ENCODE results near the gene ALG1. TPM values are rescaled to one million over a fixed set of nuclear protein-coding genes. Genes with fewer than 3 reads are reported as not detected.
A peak's percentile ranks its signal among the peaks of the same experiment; 100 is the strongest.

ALG1 gene
- total and polyA plus RNA-seq, 2 of the 13 experiments (the other 11 are each of a cell fraction or from before 2014, with no cell fraction given) = 43.3 to 75.6 TPM

DNA sequence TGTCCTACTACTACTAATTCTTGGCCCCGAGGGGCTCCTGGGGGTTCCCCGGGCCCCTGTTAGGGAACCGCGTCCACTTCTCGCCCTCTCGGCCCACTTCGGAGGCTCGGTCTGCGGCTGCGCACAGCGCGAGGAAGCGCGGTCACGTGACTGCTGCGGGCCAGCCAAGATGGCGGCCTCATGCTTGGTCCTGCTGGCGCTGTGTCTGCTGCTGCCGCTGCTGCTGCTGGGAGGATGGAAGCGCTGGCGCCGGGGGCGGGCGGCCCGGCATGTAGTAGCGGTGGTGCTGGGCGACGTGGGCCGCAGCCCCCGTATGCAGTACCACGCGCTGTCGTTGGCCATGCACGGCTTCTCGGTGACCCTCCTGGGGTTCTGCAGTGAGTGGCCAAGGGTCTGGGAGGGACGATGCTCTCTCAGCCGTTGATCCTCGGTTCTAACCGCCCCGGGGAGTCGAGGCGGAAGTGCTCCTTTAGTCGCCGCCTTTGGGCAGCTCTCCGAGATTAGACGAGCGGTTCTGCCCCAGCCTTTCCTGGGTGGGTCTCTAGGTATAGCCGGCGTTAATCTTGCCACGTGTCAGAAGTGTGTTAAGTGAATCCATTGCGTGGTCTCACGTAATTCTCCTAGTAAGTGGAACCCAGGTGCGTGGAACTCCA, at the start of gene ALG1 (continued):
- TF ChIP-seq MYNN (CRISPR knock-in tag; IDR thresholded peaks at IDR 0.05; ENCODE audit: low read depth) = peak; percentile 67; the same call in 1 of the 2 replicates
- TF ChIP-seq PREB (CRISPR knock-in tag; IDR thresholded peaks at IDR 0.05) = no peak
- peak; percentile 73 for TF ChIP-seq SOX5 (CRISPR knock-in tag; IDR thresholded peaks at IDR 0.05; ENCODE audit: borderline replicate concordance)
- peak; percentile 51; the same call in 1 of the 2 replicates for TF ChIP-seq RNF219 (CRISPR knock-in tag; IDR thresholded peaks at IDR 0.05)
- peak; percentile 90 for TF ChIP-seq ZNF335 (CRISPR knock-in tag; IDR thresholded peaks at IDR 0.05)
- TF ChIP-seq HNF4G (IDR thresholded peaks at IDR 0.05; ENCODE audit: borderline replicate concordance, low read depth, low read length) = no peak
- TF ChIP-seq HNF4G (CRISPR knock-in tag; IDR thresholded peaks at IDR 0.05; ENCODE audit: borderline replicate concordance, low read depth) = peak; percentile 64; the same call in 1 of the 2 replicates
- TF ChIP-seq BCLAF1 (IDR thresholded peaks at IDR 0.05) = no peak
- TF ChIP-seq ZNF605 (CRISPR knock-in tag; IDR thresholded peaks at IDR 0.05) = peak; percentile 96
- no peak for TF ChIP-seq FOXK2 (IDR thresholded peaks at IDR 0.05)
- TF ChIP-seq HNRNPH1 (optimal IDR thresholded peaks at IDR 0.05; ENCODE audit: low read depth, low read length) = no peak
- peak; percentile 74 for TF ChIP-seq RXRB (CRISPR knock-in tag; IDR thresholded peaks at IDR 0.05; ENCODE audit: borderline replicate concordance)
- TF ChIP-seq ESRRA (CRISPR knock-in tag; IDR thresholded peaks at IDR 0.05; ENCODE audit: low read depth) = peak; percentile 65
- peak; percentile 46 for TF ChIP-seq CTCF (CRISPR knock-in tag; IDR thresholded peaks at IDR 0.05)
- TF ChIP-seq ARNT2 (CRISPR knock-in tag; IDR thresholded peaks at IDR 0.05; ENCODE audit: low read depth) = peak; percentile 80; the same call in 1 of the 2 replicates
- TF ChIP-seq ZNF34 (CRISPR knock-in tag; IDR thresholded peaks at IDR 0.05; ENCODE audit: borderline replicate concordance) = no peak
- no peak for TF ChIP-seq NR1H2 (CRISPR knock-in tag; IDR thresholded peaks at IDR 0.05; ENCODE audit: borderline replicate concordance, low read depth)
- TF ChIP-seq HDAC2 (CRISPR knock-in tag; IDR thresholded peaks at IDR 0.05) = peak; percentile 91
- no peak; the same call in 1 of the 2 replicates for TF ChIP-seq ZNF629 (CRISPR knock-in tag; conservative IDR thresholded peaks at IDR 0.05)
- peak; percentile 94 for TF ChIP-seq ZKSCAN8 (CRISPR knock-in tag; IDR thresholded peaks at IDR 0.05; ENCODE audit: borderline replicate concordance)
- TF ChIP-seq GFI1 (CRISPR knock-in tag; IDR thresholded peaks at IDR 0.05; ENCODE audit: borderline replicate concordance) = peak; percentile 80; the same call in 1 of the 2 replicates
